Calu3 (cell line): ENCODE results near the gene ANKRD42. TPM values are rescaled to one million over a fixed set of nuclear protein-coding genes. Genes with fewer than 3 reads are reported as not detected.

Experiments
- BruUV-seq: library from RNA; stranded (reverse); fragments of 400-500 nt; replicated peaks from 2 replicates; lab custom pipeline; 2021; lab: Mats Ljungman, UMichigan
- CTCF ChIA-PET: fragments of 300-600 bp; sonication (Branson Sonifier 250); formaldehyde crosslinking; loops from one replicate; lab custom pipeline; 2022; ENCODE audit warnings: antibody characterized with exemption; lab: Charles Lee
- DNase-seq: peaks from one replicate; pipeline ENCODE4 v3.0.0; 2022
- H3K27ac Mint-ChIP-seq: one replicate; pipeline ENCODE4 v1.8.0; 2022; ENCODE audit warnings: mixed read lengths; ENCODE audit not compliant: unreplicated experiment
- H3K27me3 Mint-ChIP-seq: one replicate; pipeline ENCODE4 v1.8.0; 2022; ENCODE audit warnings: mixed read lengths; ENCODE audit not compliant: unreplicated experiment
- H3K36me3 Mint-ChIP-seq: one replicate; pipeline ENCODE4 v1.8.0; 2022; ENCODE audit warnings: mild to moderate bottlenecking, moderate library complexity, mixed read lengths; ENCODE audit not compliant: insufficient read depth, unreplicated experiment
- H3K4me1 Mint-ChIP-seq: one replicate; pipeline ENCODE4 v1.8.0; 2022; ENCODE audit warnings: mild to moderate bottlenecking, low read depth, mixed read lengths; ENCODE audit not compliant: unreplicated experiment
- H3K4me3 Mint-ChIP-seq: one replicate; pipeline ENCODE4 v1.8.0; 2022; ENCODE audit warnings: mild to moderate bottlenecking, low read depth, moderate library complexity, mixed read lengths; ENCODE audit not compliant: unreplicated experiment
- H3K9me3 Mint-ChIP-seq: one replicate; pipeline ENCODE4 v1.8.0; 2022; ENCODE audit warnings: low read depth, mixed read lengths; ENCODE audit not compliant: unreplicated experiment
- intact Hi-C: fragments of 100-400 bp; cut with micrococcal nuclease; formaldehyde crosslinking; loops from one replicate; pipeline ENCODE4 v1.10.0; 2022; ENCODE audit not compliant: unreplicated experiment
- total RNA-seq: library from RNA; stranded (reverse); gene quantifications from 2 replicates; pipeline ENCODE4 v1.2.3, GENCODE V29; 2022
- TF ChIP-seq, protein P1 (sequence below): fragments of 200-600 bp; IDR thresholded peaks from one replicate; pipeline ENCODE4 v1.8.0; 2022; ENCODE audit warnings: antibody characterized with exemption; ENCODE audit not compliant: unreplicated experiment

ANKRD42 gene
- total RNA-seq, 1 experiment from 2014 or later, result 5.2 TPM

GRCh38 chr11:83275888-83276641 lies 82.6 kb downstream of the ANKRD42 start:
- intact Hi-C loops, result no loop called here
- H3K4me1 Mint-ChIP-seq, result no peaks in the 10 kb centered on the region
- TF ChIP-seq, protein P1, sequence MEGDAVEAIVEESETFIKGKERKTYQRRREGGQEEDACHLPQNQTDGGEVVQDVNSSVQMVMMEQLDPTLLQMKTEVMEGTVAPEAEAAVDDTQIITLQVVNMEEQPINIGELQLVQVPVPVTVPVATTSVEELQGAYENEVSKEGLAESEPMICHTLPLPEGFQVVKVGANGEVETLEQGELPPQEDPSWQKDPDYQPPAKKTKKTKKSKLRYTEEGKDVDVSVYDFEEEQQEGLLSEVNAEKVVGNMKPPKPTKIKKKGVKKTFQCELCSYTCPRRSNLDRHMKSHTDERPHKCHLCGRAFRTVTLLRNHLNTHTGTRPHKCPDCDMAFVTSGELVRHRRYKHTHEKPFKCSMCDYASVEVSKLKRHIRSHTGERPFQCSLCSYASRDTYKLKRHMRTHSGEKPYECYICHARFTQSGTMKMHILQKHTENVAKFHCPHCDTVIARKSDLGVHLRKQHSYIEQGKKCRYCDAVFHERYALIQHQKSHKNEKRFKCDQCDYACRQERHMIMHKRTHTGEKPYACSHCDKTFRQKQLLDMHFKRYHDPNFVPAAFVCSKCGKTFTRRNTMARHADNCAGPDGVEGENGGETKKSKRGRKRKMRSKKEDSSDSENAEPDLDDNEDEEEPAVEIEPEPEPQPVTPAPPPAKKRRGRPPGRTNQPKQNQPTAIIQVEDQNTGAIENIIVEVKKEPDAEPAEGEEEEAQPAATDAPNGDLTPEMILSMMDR, result no peak
- BruUV-seq, result no TSS peak
- DNase-seq, result no peak
- no peaks in the 10 kb centered on the region for H3K9me3 Mint-ChIP-seq
- H3K27me3 Mint-ChIP-seq, result no peaks in the 10 kb centered on the region
- CTCF ChIA-PET, result no interaction called here
- H3K4me3 Mint-ChIP-seq, result no peak overlapping the region
- H3K27ac Mint-ChIP-seq, result no peak overlapping the region
- H3K36me3 Mint-ChIP-seq, result peaks cover 6% of the 10 kb centered on the region

DNA sequence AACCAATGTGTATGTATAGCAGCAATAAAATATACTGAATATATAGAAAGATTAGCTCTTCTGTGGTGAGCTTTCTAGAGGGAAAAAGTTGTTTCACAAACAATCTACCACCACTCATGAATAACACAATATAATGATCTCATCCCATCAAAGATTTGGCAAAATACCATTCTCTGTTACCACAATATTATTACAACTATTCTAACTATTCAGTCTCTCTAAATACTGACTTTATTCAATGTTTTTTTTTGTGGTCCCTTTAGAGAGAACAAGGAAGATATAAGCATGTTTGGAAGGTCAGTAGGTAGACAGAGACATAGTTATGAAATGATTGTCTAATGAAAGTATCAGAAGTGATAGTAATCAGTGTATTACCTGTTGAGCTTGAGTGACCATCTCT lies 84.8 kb downstream of the ANKRD42 start:
- BruUV-seq, result no TSS peak
- CTCF ChIA-PET, result no interaction called here
- no peaks in the 10 kb centered on the region for H3K27me3 Mint-ChIP-seq
- intact Hi-C loops, result no loop called here
- H3K36me3 Mint-ChIP-seq, result no peaks in the 10 kb centered on the region
- TF ChIP-seq, protein P1, result no peak
- H3K4me1 Mint-ChIP-seq, result peaks cover 7% of the 10 kb centered on the region
- H3K27ac Mint-ChIP-seq, result no peak overlapping the region
- no peaks in the 10 kb centered on the region for H3K9me3 Mint-ChIP-seq
- no peak overlapping the region for H3K4me3 Mint-ChIP-seq
- no peak for DNase-seq

DNA sequence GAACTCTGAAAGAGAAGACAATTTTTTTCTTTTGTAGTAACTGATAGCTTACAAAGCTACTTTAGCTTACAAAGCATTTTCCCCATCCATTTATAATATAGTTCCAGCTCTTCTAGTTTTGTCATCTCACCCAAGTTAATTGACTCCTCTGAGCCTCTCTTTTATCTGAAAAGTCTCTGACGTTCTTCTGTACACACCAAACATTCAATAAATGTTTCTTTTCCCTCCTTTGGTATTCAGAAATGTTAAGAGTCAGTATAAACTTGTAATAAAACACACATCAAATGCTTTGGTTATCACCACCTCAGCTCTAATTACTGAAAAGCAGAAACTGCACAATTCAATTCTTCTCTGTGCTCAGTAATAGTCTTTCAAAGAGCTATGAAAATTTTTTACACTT lies 86.7 kb downstream of the ANKRD42 start:
- intact Hi-C loops, result loop anchor here (10.0 kb wide), 1 partner anchor 975 kb away; no protein-coding TSS in a partner anchor
- Mint-ChIP-seq H3K36me3 (peaks cover 7% of the 10 kb centered on the region), H3K27ac (no peak overlapping the region), H3K4me3 (no peak overlapping the region), H3K9me3 (no peaks in the 10 kb centered on the region), H3K27me3 (no peaks in the 10 kb centered on the region), H3K4me1 (peaks cover 7% of the 10 kb centered on the region)
- DNase-seq, result no peak
- CTCF ChIA-PET, result no interaction called here
- BruUV-seq, result no TSS peak
- TF ChIP-seq, protein P1, result no peak

DNA sequence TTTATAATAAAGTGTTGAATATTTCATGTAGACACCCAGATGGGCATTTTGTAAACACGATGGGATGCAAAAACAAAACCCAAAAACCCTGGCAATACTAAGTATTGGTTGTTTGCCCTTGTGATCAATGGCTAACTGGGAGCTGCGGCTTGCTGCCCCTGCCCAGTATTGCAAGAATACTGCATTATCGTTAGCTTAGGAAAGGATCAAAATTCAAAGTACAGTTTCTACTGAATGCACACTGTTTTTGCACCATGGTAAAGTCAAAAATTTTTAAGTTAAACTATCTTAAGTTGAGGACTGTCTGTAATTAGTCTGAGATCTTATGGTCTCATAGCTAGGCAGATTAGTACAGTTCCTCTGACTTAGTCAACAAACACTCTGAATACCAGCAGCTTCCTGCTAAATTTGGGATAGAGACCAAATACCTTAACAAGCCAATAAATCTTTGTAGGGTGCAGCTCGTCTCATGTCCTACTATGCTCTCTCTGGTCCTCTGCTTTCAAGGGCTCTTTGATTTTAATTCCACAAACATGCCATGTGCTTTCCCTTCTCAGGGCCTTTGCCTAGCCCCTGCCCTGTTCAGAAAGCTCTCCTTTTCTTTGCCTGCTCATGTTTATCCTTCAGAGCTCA lies 88.7 kb downstream of the ANKRD42 start:
- CTCF ChIA-PET, result no interaction called here
- H3K27me3 Mint-ChIP-seq, result no peaks in the 10 kb centered on the region
- H3K9me3 Mint-ChIP-seq, result no peaks in the 10 kb centered on the region
- peaks cover 19% of the 10 kb centered on the region for H3K36me3 Mint-ChIP-seq
- BruUV-seq, result no TSS peak
- H3K4me1 Mint-ChIP-seq, result peaks cover 7% of the 10 kb centered on the region
- DNase-seq, result no peak
- no peak overlapping the region for H3K27ac Mint-ChIP-seq
- intact Hi-C loops, result loop anchor here (10.0 kb wide), 1 partner anchor 973 kb away; no protein-coding TSS in a partner anchor
- no peak overlapping the region for H3K4me3 Mint-ChIP-seq
- TF ChIP-seq, protein P1, result no peak
